K562 (cell line): ENCODE results near the gene CNNM4. TPM values are rescaled to one million over a fixed set of nuclear protein-coding genes. Genes with fewer than 3 reads are reported as not detected.

ENCODE experiments used
- ATF7 ChIP-seq: fragments of 450-650 bp; IDR thresholded peaks from 2 replicates; pipeline ENCODE4 v1.7.1; 2014; ENCODE audit warnings: mild to moderate bottlenecking, moderate library complexity
- DACH1 ChIP-seq: fragments of 450-650 bp; IDR thresholded peaks from 2 replicates; pipeline ENCODE4 v1.6.1; 2018; ENCODE audit not compliant: partially characterized antibody
- ELF2 ChIP-seq: fragments of 250-450 bp; sonication (Bioruptor Pico); IDR thresholded peaks from 2 replicates; pipeline ENCODE4 v1.5.0; 2021; ENCODE audit warnings: mild to moderate bottlenecking
- FUS ChIP-seq: fragments of 200-400 bp; formaldehyde crosslinking; optimal IDR thresholded peaks from 2 replicates; pipeline ENCODE3; 2017; ENCODE audit warnings: low read depth, low read length
- MAFK ChIP-seq: IDR thresholded peaks from 2 replicates; pipeline ENCODE4 v1.6.1; 2011; ENCODE audit warnings: low read length, improper control_type of control experiment
- MEF2D ChIP-seq: conservative IDR thresholded peaks from 2 replicates; pipeline ENCODE4 v1.6.1; 2016; ENCODE audit warnings: low read depth, missing genetic modification characterization, missing compliant biosample characterization
- NRF1 ChIP-seq, 2 experiments: fragments of 450-650 bp; IDR thresholded peaks in 1 of 2; conservative IDR thresholded peaks in 1 of 2; 2 replicates each; pipeline ENCODE4 v1.6.1; 2014; ENCODE audit warnings: mild to moderate bottlenecking in 2 of 2
- PHF21A ChIP-seq: fragments of 450-650 bp; IDR thresholded peaks from 2 replicates; pipeline ENCODE4 v1.6.1; 2017; ENCODE audit warnings: low read depth, borderline replicate concordance
- POLR2AphosphoS2 ChIP-seq: IDR thresholded peaks from 2 replicates; pipeline ENCODE4 v1.6.1; 2012; ENCODE audit warnings: low read length, improper control_type of control experiment
- RFX1 ChIP-seq: fragments of 450-650 bp; IDR thresholded peaks from 2 replicates; pipeline ENCODE4 v1.6.1; 2016; ENCODE audit warnings: mild to moderate bottlenecking, moderate library complexity
- RNF219 ChIP-seq: fragments of 250-450 bp; sonication (Bioruptor Pico); IDR thresholded peaks from 2 replicates; pipeline ENCODE4 v1.5.0; 2022; ENCODE audit warnings: mild to moderate bottlenecking
- SMARCC2 ChIP-seq: fragments of 450-650 bp; IDR thresholded peaks from 2 replicates; pipeline ENCODE4 v1.6.1; 2017; ENCODE audit warnings: antibody characterized with exemption, moderate library complexity, mild to moderate bottlenecking, low read depth
- SUPT5H ChIP-seq: fragments of 450-650 bp; IDR thresholded peaks from 2 replicates; pipeline ENCODE4 v1.6.1; 2016
- TBL1XR1 ChIP-seq, 2 experiments: IDR thresholded peaks; 2 replicates each; pipeline ENCODE4 v1.6.1; 2012; ENCODE audit warnings: improper control_type of control experiment in 2 of 2, low read length in 2 of 2, mild to moderate bottlenecking in 1 of 2
- TBP ChIP-seq: optimal IDR thresholded peaks from 2 replicates; pipeline ENCODE3; 2011; ENCODE audit warnings: low read depth, low read length, improper control_type of control experiment
- USF1 ChIP-seq: sonication (generic); formaldehyde crosslinking; IDR thresholded peaks from 2 replicates; pipeline ENCODE4 v1.9.0; 2022; ENCODE audit warnings: mild to moderate bottlenecking, missing genetic modification reagents
- ZC3H11A ChIP-seq: IDR thresholded peaks from 2 replicates; pipeline ENCODE4 v1.6.1; 2012; ENCODE audit warnings: low read depth, low read length, improper control_type of control experiment
- ZNF232 ChIP-seq: sonication (generic); formaldehyde crosslinking; IDR thresholded peaks from 2 replicates; pipeline ENCODE4 v1.8.0; 2022; ENCODE audit warnings: mild to moderate bottlenecking, missing genetic modification reagents
- ZNF444 ChIP-seq: fragments of 250-450 bp; sonication (Bioruptor Pico); IDR thresholded peaks from 2 replicates; pipeline ENCODE4 v1.4.0; 2020; ENCODE audit warnings: mild to moderate bottlenecking, moderate library complexity
- polyA plus RNA-seq, 8 experiments: library from polyadenylated mRNA; depleted of rRNA in 4 of 8; stranded (reverse) in 5 of 8; unstranded in 3 of 8; fragments of >200 nt; fragmentation: Nextera tagmentation in 2 of 8; fragmentation: Illumina TruSeq in 1 of 8; extraction: Ambion mirVana in 2 of 8; extraction: Trizol in 1 of 8; gene quantifications; 2 replicates each; pipeline versions ENCODE4 v1.2.1 to v1.2.3, GENCODE V29; 2011 to 2014; ENCODE audit warnings: inconsistent platforms in 1 of 8, missing spikeins in 1 of 8
- total RNA-seq, 7 experiments: library from RNA; depleted of rRNA in 6 of 7; stranded (reverse); fragments of >200 nt in 6 of 7; fragmentation: Illumina TruSeq in 2 of 7; extraction: Trizol in 2 of 7; gene quantifications; 2 replicates each; pipeline versions ENCODE4 v1.2.1 to v1.2.3, GENCODE V29; 2011 to 2021; ENCODE audit warnings: low replicate concordance in 1 of 7
- TF ChIP-seq, protein P1 (sequence below), 2 experiments: fragments of 450-650 bp in 1 of 2; IDR thresholded peaks; 2 replicates each; pipeline ENCODE4 v1.6.1; 2011 to 2017; ENCODE audit warnings: low read depth in 2 of 2, antibody characterized with exemption in 1 of 2, borderline replicate concordance in 1 of 2, low read length in 1 of 2, mild to moderate bottlenecking in 1 of 2, mixed read lengths in 1 of 2; ENCODE audit not compliant: control insufficient read depth in 1 of 2
- TF ChIP-seq, protein P2 (sequence below): sonication (generic); formaldehyde crosslinking; IDR thresholded peaks from 2 replicates; pipeline ENCODE4 v1.8.1; 2023; ENCODE audit warnings: mild to moderate bottlenecking, missing genetic modification reagents

Gene CNNM4
- total and polyA plus RNA-seq, 9 of the 15 experiments (the other 6 are each of a cell fraction or from before 2014, with no cell fraction given) = 0.96 to 6.3 (median 2.8) TPM

GRCh38 chr2:96739633-96740428 lies 20.9 kb upstream of the CNNM4 start, which contains the start of gene LMAN2L (continued):
- TF ChIP-seq RNF219 = no peak
- TF ChIP-seq NRF1 (conservative IDR thresholded peaks at IDR 0.05 in 1 of 2, IDR thresholded peaks at IDR 0.05 in 1 of 2) = peak; percentile 72 to 79
- TF ChIP-seq ELF2 = no peak
- peak; percentile 58; the same call in 1 of the 2 replicates for TF ChIP-seq ATF7
- TF ChIP-seq DACH1 = no peak
- TF ChIP-seq, protein P1, sequence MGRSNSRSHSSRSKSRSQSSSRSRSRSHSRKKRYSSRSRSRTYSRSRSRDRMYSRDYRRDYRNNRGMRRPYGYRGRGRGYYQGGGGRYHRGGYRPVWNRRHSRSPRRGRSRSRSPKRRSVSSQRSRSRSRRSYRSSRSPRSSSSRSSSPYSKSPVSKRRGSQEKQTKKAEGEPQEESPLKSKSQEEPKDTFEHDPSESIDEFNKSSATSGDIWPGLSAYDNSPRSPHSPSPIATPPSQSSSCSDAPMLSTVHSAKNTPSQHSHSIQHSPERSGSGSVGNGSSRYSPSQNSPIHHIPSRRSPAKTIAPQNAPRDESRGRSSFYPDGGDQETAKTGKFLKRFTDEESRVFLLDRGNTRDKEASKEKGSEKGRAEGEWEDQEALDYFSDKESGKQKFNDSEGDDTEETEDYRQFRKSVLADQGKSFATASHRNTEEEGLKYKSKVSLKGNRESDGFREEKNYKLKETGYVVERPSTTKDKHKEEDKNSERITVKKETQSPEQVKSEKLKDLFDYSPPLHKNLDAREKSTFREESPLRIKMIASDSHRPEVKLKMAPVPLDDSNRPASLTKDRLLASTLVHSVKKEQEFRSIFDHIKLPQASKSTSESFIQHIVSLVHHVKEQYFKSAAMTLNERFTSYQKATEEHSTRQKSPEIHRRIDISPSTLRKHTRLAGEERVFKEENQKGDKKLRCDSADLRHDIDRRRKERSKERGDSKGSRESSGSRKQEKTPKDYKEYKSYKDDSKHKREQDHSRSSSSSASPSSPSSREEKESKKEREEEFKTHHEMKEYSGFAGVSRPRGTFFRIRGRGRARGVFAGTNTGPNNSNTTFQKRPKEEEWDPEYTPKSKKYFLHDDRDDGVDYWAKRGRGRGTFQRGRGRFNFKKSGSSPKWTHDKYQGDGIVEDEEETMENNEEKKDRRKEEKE (IDR thresholded peaks at IDR 0.05; ENCODE audit: borderline replicate concordance in 1 of 2, control insufficient read depth in 1 of 2, low read depth in 2 of 2, low read length in 1 of 2) = no peak
- TF ChIP-seq, protein P2, sequence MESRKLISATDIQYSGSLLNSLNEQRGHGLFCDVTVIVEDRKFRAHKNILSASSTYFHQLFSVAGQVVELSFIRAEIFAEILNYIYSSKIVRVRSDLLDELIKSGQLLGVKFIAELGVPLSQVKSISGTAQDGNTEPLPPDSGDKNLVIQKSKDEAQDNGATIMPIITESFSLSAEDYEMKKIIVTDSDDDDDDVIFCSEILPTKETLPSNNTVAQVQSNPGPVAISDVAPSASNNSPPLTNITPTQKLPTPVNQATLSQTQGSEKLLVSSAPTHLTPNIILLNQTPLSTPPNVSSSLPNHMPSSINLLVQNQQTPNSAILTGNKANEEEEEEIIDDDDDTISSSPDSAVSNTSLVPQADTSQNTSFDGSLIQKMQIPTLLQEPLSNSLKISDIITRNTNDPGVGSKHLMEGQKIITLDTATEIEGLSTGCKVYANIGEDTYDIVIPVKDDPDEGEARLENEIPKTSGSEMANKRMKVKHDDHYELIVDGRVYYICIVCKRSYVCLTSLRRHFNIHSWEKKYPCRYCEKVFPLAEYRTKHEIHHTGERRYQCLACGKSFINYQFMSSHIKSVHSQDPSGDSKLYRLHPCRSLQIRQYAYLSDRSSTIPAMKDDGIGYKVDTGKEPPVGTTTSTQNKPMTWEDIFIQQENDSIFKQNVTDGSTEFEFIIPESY = no peak
- TF ChIP-seq SMARCC2 = no peak
- TF ChIP-seq SUPT5H = peak; percentile 81
- peak; percentile 60 for TF ChIP-seq TBP
- TF ChIP-seq MEF2D (tag) = no peak
- no peak for TF ChIP-seq PHF21A
- TF ChIP-seq RFX1 = peak; percentile 97
- TF ChIP-seq USF1 (CRISPR knock-in tag) = peak; percentile 72
- TF ChIP-seq FUS = no peak
- TF ChIP-seq ZNF444 (CRISPR knock-in tag) = no peak
- 0 out of 2 replicates have a peak, but pooled peaks have one; percentile 5 for TF ChIP-seq MAFK
- no peak for TF ChIP-seq POLR2AphosphoS2
- TF ChIP-seq ZC3H11A = no peak
- TF ChIP-seq ZNF232 (CRISPR knock-in tag) = no peak
- peak in 1 of 2 experiments; percentile 30; a peak in 1 of 4 replicates for TF ChIP-seq TBL1XR1 (IDR thresholded peaks at IDR 0.05; ENCODE audit: low read length in 2 of 2)
